Activated CD4-positive, alpha-beta T cell treated with anti-CD3 and anti-CD28 coated beads for 1 hour (primary cell): Measurements from ENCODE around the gene TFAP2C.
"Not testable (repeated sequence)": the region's sequence is repeated elsewhere in the genome, so short reads cannot be mapped to it uniquely, and the experiment has no call there.

Source experiments
- DNase-seq: peaks from one replicate; pipeline ENCODE4 v3.0.0-alpha.2; 2020

The TFAP2C gene

DNA sequence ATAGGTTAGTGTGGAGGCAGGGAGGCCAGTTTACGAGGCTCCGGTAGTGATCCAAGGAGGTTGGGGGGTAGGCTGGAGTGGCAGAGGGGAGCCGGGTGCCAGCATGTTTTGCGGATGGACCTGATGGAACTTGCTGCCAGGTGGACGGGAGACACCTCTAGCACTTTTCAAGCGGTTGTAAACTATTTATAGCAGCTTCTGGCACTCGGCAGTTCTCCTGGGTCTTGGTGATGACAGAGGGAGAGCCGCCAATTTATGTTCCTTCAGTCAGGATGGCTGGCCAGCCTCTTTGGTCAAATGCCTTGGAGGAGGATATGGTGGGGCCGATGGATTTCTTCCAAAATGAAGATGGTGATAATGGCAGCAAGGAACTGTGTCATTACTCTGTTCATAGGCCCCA is 28.8 kb downstream of the TFAP2C start:
- DNase-seq: no peak

DNA sequence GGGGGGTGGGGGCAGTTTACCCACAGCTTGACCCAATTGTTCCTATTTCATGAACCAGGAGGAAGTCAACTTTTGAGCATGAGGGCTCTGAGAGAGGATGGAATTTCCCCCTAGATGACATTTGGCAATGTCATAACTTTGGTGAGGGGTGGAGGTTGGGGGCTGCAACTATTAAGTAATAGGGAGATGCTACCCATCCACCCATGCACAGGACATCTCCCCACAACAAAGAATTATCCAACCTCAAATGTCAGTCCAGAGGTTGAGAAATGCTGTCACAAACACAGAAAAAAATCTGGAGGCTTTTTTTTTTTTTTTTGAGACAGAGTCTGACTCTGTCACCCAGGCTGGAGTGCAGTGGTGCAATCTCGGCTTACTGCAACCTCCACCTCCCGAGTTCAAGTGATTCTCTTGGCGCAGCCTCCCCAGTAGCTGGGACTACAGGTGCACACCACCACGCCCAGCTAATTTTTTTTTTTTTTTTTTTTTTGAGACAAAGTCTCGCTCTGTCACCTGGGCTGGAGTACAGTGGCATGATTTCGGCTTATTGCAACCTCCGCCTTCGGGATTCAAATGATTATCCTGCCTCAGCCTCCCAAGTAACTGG is 29.3 kb downstream of the TFAP2C start:
- not testable (repeated sequence) for DNase-seq

- DNase-seq: no peak
Observed at GRCh38 chr20:56663660-56664059, 34.6 kb downstream of the TFAP2C start.

DNA sequence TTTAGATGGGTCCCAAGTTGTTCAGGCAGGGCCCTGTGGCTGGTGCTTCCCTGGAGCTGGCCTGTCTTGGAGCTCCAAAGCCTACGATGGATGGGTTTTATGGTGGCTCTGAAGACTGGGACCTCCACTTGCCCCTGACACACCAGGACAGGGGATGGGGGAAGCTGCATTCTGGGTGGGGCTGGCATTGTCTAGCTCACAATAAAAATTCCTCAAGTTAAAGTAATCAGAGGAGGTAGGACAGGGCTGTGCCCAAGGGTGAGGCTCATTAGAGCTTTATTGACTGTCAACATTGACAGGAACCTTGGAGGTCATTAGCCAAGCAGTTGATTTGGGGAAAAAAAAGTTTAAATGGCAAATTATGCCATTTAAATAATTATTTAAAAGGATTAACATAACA is 35.7 kb downstream of the TFAP2C start:
- DNase-seq: no peak

DNA sequence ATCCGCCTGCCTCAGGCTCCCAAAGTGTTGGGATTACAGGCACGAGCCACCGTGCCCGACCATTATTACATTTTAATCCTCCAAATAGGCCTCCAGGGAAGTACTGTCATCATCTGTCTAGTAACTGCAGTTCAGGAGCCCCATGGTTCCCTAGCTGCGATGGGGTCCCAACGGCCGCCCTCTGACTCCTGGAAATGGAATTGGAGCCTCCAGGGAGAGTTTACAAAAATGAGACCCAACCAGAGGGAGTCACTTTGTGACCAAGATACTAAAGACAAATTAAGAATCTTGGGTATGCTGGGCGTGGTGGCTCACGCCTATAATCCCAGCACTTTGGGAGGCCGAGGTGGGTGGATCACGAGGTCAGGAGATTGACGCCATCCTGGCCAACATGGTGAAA is 36.7 kb downstream of the TFAP2C start:
- DNase-seq: no peak

- no peak for DNase-seq
Observed at GRCh38 chr20:56673450-56673849, 44.3 kb downstream of the TFAP2C start.

- no peak for DNase-seq
Observed at GRCh38 chr20:56676001-56676400, 46.9 kb downstream of the TFAP2C start.

DNA sequence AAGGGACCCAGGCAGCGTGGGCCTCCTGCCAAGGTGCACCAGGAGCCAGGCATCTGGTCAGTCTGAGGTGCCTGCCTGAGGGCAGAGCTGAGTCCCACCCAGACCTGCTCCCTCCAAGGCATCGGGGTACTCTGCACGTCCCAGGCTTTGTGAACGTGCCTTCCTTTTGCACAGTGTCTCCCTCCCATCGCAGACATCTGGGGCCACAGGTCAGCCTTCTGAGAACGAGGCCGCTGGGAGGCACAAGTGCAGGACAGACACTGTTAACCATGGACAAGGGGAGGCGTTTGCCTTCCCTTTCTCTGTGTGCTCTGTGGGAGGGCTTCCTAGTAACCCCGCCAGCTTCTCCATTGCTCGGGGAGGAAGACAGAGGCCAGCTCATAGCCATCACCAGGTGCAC is 47.6 kb downstream of the TFAP2C start:
- DNase-seq: no peak

DNA sequence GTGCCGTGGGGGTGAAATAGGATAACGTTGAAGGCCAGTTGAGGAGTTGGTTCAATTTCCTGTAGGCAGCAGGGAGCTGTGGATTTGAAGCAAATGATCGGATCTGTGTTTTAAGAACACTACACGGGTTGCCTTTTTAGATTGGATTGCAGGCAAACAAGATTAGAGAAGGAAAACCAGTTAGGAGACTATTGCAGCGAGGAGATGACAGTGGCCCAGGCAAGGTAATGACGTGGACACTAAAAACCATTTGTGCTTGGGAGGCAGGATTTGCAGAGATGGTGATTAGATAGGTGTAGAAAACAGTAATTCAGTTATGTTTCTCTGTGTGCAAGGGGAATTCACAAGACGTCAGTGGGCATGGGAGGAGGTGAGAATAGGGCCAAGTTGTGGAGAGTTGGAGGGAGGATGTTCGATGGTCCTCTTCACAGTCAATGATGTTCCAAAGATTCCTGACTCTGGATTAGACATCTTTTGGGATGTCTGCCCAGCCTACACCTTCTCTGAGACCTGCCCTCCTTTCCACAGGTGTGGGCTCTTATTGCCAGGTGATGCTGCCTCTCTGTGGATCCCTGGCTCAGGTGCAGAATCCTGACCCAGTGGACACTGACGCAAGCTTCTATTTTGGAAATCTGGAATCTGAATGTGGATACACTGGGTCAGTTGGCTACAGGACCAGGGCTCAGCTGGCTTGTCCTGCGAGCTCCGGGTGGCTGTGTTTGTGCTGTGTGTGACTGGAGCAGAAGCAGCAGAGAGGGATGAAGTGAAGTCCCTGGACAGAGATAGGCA is 54.2 kb downstream of the TFAP2C start:
- no peak for DNase-seq

- no peak for DNase-seq
Observed at GRCh38 chr20:56685879-56686278, 56.8 kb downstream of the TFAP2C start.

GRCh38 chr20:56687061-56687460 is 58.0 kb downstream of the TFAP2C start:
- no peak for DNase-seq

GRCh38 chr20:56688106-56688505 is 59.0 kb downstream of the TFAP2C start:
- no peak for DNase-seq
